ENCODE results near the gene PNMT. TPM values are rescaled to one million over a fixed set of nuclear protein-coding genes. Genes with fewer than 3 reads are reported as not detected.
A peak's percentile ranks its signal among the peaks of the same experiment; 100 is the strongest.

The PNMT gene
- total and polyA plus RNA-seq, 2 of the 4 experiments (the other 2 are of a cell fraction) = not detected

DNA sequence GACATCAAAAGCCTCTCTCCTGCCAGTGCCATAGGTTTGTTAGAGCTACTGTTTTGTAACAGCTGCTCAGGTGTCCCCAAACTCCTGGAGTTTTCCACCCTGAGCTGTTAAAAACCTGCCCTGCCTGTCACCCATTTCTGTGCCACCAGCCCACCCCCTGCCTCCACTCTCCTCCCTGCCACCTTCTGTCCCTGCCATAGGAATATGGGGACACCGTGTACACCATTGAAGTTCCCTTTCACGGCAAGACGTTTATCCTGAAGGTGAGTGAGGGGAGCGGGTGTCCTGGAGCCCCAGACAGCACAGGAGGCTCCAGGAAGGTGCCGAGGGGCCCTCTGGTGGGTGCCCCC is 8.3 kb upstream of the PNMT start:
- Histone ChIP-seq H3K36me3 (ENCODE audit: control insufficient read depth, insufficient read depth, low read length) (peaks cover 40% of the 10 kb centered on the region), H2AK9ac (replicated peaks; ENCODE audit: low read depth, low read length, poor library complexity) (peak overlapping the region; percentile 72), H3K23ac (ENCODE audit: low read depth, low read length) (no peak overlapping the region), H2AFZ (replicated peaks; ENCODE audit: low read length, poor library complexity) (no peak overlapping the region), H3K4ac (ENCODE audit: low read depth, low read length) (no peak overlapping the region), H2BK20ac (ENCODE audit: low read depth, low read length) (no peak overlapping the region), H3K27ac (ENCODE audit: insufficient read depth, low read length) (no peak overlapping the region), H3K9ac (ENCODE audit: low read depth, low read length) (no peak overlapping the region), H3K14ac (replicated peaks; ENCODE audit: low read depth, low read length) (no peak overlapping the region), H3K9me1 (ENCODE audit: insufficient read depth, low read length) (no peaks in the 10 kb centered on the region), H4K20me1 (ENCODE audit: insufficient read depth, low read length) (no peaks in the 10 kb centered on the region; the same call in none of the 2 replicates), H3K56ac (ENCODE audit: extremely low read depth, insufficient read depth, low read length) (no peak overlapping the region), H2BK15ac (ENCODE audit: low read depth, low read length) (no peak overlapping the region), H3K18ac (ENCODE audit: low read depth, low read length) (no peak overlapping the region), H4K91ac (ENCODE audit: insufficient read depth, low read depth, low read length) (no peak overlapping the region), H3K4me2 (ENCODE audit: low read depth, low read length) (no peak overlapping the region), H3K4me3 (ENCODE audit: insufficient read depth, low read depth, low read length) (no peak overlapping the region), H2BK5ac (ENCODE audit: low read depth, low read length, poor library complexity, severe bottlenecking) (no peak overlapping the region), H3K4me1 (ENCODE audit: control insufficient read depth, insufficient read depth, low read length) (peaks cover 4% of the 10 kb centered on the region; the same call in 1 of the 2 replicates), H2AK5ac (ENCODE audit: low read depth, low read length) (no peak overlapping the region), H3K27me3 (ENCODE audit: control insufficient read depth, insufficient read depth, low read length) (no peaks in the 10 kb centered on the region), H3K9me3 (ENCODE audit: control insufficient read depth, insufficient read depth, low read length) (no peaks in the 10 kb centered on the region), H3K79me1 (ENCODE audit: low read depth in 1 of 2, low read length in 2 of 2) (peaks cover under 1 to 4% of the 10 kb centered on the region in 2 experiments; a peak in 2 of 4 replicates), H4K5ac (ENCODE audit: low read depth, low read length) (no peak overlapping the region), H4K8ac (ENCODE audit: low read depth in 2 of 2, low read length in 2 of 2) (no peak overlapping the region), H2BK120ac (ENCODE audit: low read depth, low read length) (no peak overlapping the region)
- DNase-seq (no peak), ATAC-seq (ENCODE audit: low read depth) (no peak)
- ChIA-PET POLR2A (ENCODE audit: unreplicated experiment) (no interaction called here), CTCF (no interaction called here)
- in situ Hi-C loops (cut with MboI; ENCODE audit: low sequenced_read_pairs) (no loop called here), intact Hi-C loops (cut with micrococcal nuclease) (no loop called here), dilution Hi-C loops (cut with HindIII; ENCODE audit: low sequenced_read_pairs, unreplicated experiment) (no loop called here)
- TF ChIP-seq CEBPB (IDR thresholded peaks at IDR 0.05; ENCODE audit: low read depth, low read length) (no peak), RCOR1 (IDR thresholded peaks at IDR 0.05; ENCODE audit: insufficient replicate concordance, low read length) (no peak), SMC3 (IDR thresholded peaks at IDR 0.05; ENCODE audit: low read depth, low read length) (no peak), RFX5 (IDR thresholded peaks at IDR 0.05; ENCODE audit: low read depth, low read length) (no peak), FOS (IDR thresholded peaks at IDR 0.05; ENCODE audit: low read depth, low read length) (no peak), BHLHE40 (IDR thresholded peaks at IDR 0.05; ENCODE audit: low read depth, low read length) (no peak), RAD21 (IDR thresholded peaks at IDR 0.05; ENCODE audit: low read length) (no peak), MXI1 (IDR thresholded peaks at IDR 0.05; ENCODE audit: borderline replicate concordance, low read depth, low read length) (no peak), POLR2A (IDR thresholded peaks at IDR 0.05; ENCODE audit: low read depth, low read length) (no peak), MAFK (IDR thresholded peaks at IDR 0.05; ENCODE audit: low read depth, low read length) (no peak)
- TF ChIP-seq, protein P1, sequence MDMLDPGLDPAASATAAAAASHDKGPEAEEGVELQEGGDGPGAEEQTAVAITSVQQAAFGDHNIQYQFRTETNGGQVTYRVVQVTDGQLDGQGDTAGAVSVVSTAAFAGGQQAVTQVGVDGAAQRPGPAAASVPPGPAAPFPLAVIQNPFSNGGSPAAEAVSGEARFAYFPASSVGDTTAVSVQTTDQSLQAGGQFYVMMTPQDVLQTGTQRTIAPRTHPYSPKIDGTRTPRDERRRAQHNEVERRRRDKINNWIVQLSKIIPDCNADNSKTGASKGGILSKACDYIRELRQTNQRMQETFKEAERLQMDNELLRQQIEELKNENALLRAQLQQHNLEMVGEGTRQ (IDR thresholded peaks at IDR 0.05; ENCODE audit: low read depth, low read length) = no peak
- TF ChIP-seq, protein P2, sequence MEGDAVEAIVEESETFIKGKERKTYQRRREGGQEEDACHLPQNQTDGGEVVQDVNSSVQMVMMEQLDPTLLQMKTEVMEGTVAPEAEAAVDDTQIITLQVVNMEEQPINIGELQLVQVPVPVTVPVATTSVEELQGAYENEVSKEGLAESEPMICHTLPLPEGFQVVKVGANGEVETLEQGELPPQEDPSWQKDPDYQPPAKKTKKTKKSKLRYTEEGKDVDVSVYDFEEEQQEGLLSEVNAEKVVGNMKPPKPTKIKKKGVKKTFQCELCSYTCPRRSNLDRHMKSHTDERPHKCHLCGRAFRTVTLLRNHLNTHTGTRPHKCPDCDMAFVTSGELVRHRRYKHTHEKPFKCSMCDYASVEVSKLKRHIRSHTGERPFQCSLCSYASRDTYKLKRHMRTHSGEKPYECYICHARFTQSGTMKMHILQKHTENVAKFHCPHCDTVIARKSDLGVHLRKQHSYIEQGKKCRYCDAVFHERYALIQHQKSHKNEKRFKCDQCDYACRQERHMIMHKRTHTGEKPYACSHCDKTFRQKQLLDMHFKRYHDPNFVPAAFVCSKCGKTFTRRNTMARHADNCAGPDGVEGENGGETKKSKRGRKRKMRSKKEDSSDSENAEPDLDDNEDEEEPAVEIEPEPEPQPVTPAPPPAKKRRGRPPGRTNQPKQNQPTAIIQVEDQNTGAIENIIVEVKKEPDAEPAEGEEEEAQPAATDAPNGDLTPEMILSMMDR (conservative IDR thresholded peaks at IDR 0.05; ENCODE audit: low read depth, low read length) = no peak
- TF ChIP-seq, protein P3, sequence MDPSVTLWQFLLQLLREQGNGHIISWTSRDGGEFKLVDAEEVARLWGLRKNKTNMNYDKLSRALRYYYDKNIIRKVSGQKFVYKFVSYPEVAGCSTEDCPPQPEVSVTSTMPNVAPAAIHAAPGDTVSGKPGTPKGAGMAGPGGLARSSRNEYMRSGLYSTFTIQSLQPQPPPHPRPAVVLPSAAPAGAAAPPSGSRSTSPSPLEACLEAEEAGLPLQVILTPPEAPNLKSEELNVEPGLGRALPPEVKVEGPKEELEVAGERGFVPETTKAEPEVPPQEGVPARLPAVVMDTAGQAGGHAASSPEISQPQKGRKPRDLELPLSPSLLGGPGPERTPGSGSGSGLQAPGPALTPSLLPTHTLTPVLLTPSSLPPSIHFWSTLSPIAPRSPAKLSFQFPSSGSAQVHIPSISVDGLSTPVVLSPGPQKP (IDR thresholded peaks at IDR 0.05; ENCODE audit: borderline replicate concordance, low read depth, low read length) = no peak
- WGBS, 2 experiments (ENCODE audit: extremely low coverage in 2 of 2, insufficient read length in 1 of 2) = 83% methylated on average over 1 of the region's 5 CpGs; no CpG with 5 or more reads in 1 of the 2 experiments
- no TSS peak for BruUV-seq (replicated peaks)

Data from IMR-90 (cell line).